ENCODE results near the gene ANKMY2. TPM values are rescaled to one million over a fixed set of nuclear protein-coding genes. Genes with fewer than 3 reads are reported as not detected.
A peak's percentile ranks its signal among the peaks of the same experiment; 100 is the strongest.

Gene ANKMY2
- total RNA-seq, 1 experiment from 2014 or later = 13.6 TPM

- Histone ChIP-seq H3K4me3 (ENCODE audit: insufficient read depth, low read depth, low read length) (no peak overlapping the region), H3K36me3 (replicated peaks; ENCODE audit: control insufficient read depth, insufficient read depth, low read length) (no peaks in the 10 kb centered on the region), H3K27me3 (ENCODE audit: control insufficient read depth, insufficient read depth, low read length) (peaks cover 4% of the 10 kb centered on the region)
- peak; percentile 21 for DNase-seq
Observed at GRCh38 chr7:16648551-16648950, 3.0 kb upstream of the ANKMY2 start.

- Histone ChIP-seq H3K27me3 (ENCODE audit: control insufficient read depth, insufficient read depth, low read length) (peaks cover 4% of the 10 kb centered on the region), H3K4me3 (ENCODE audit: insufficient read depth, low read depth, low read length) (no peak overlapping the region), H3K36me3 (replicated peaks; ENCODE audit: control insufficient read depth, insufficient read depth, low read length) (no peaks in the 10 kb centered on the region)
- no peak for DNase-seq
Observed at GRCh38 chr7:16647435-16647960, 1.9 kb upstream of the ANKMY2 start.

GRCh38 chr7:16646472-16647072, 1.0 kb upstream of the ANKMY2 start:
- DNase-seq = no peak
- Histone ChIP-seq H3K27me3 (ENCODE audit: control insufficient read depth, insufficient read depth, low read length) (peaks cover 4% of the 10 kb centered on the region), H3K36me3 (replicated peaks; ENCODE audit: control insufficient read depth, insufficient read depth, low read length) (no peaks in the 10 kb centered on the region), H3K4me3 (ENCODE audit: insufficient read depth, low read depth, low read length) (peak overlapping the region; percentile 86)

DNA sequence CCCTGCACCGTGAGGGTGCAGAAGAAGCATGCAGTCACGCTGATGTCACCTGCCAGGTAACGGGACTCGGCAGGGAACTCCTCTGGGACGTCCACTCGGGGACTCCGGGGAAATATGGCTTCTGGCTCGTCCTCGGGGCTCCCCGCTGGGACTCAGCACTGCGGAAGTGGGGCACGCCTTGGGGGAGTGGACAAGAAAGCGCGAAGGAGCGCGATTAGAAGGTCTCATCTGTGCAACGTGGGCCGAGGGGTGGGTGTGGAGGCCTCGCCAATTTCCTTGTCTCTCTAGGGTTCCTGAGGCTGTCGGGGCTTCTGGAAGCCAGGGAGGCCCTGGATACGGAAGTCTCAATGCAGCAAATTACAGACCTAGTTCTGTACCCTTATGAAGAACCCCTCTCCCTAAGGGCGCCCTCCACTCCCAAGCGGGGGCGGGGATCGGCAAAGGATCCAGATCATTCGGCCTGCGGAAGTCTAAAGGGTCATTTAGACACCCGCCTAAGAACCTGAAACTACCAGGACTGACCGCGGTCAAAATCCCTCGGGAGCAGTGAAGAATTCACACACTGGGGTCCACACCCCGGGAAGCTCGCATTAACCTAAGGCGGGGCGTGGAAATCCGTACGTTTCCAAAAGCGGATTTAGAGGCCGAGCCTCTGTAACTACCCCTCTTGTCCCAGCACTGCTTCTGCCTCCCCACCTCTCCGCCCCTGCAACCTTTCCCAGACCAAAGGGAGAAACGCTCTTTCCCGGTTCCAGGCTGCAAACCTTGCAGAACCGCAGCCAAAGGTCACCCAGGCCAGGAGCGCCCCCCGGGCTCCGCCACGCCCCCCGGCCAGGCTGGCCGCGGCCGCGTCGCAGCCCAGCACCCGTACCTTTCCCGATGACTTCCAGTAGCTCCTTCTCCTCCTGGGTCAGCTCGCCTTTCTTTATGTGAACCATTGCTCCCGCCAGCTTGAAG, 640 bp downstream of the ANKMY2 start:
- peaks cover 4% of the 10 kb centered on the region for H3K27me3 ChIP-seq (ENCODE audit: control insufficient read depth, insufficient read depth, low read length)
- H3K4me3 ChIP-seq (ENCODE audit: insufficient read depth, low read depth, low read length) = peak overlapping the region; percentile 86
- DNase-seq = peak; percentile 72
- no peaks in the 10 kb centered on the region for H3K36me3 ChIP-seq (replicated peaks; ENCODE audit: control insufficient read depth, insufficient read depth, low read length)

DNA sequence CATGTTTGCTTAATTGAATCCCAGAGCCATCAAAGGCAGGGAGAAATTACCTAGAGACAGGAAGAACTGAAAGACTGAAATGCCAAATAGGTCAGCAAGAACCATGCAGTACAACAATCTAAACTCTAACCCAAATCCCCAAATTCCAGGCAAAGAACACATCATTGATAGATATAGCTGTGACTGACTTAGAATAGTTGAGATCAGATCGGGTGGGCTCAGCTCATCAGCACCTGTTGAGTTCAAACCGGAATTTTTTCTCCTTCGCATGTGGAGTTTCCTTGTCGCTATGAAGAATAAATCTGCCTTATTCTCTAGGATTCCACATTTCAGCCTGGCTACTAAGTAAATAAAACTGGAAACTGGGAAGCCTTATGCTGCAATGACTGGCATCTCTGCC, 1.4 kb downstream of the ANKMY2 start:
- no peaks in the 10 kb centered on the region for H3K36me3 ChIP-seq (replicated peaks; ENCODE audit: control insufficient read depth, insufficient read depth, low read length)
- H3K4me3 ChIP-seq (ENCODE audit: insufficient read depth, low read depth, low read length) = peak overlapping the region; percentile 86; the same call in 1 of the 2 replicates
- no peak for DNase-seq
- peaks cover 4% of the 10 kb centered on the region for H3K27me3 ChIP-seq (ENCODE audit: control insufficient read depth, insufficient read depth, low read length)

DNA sequence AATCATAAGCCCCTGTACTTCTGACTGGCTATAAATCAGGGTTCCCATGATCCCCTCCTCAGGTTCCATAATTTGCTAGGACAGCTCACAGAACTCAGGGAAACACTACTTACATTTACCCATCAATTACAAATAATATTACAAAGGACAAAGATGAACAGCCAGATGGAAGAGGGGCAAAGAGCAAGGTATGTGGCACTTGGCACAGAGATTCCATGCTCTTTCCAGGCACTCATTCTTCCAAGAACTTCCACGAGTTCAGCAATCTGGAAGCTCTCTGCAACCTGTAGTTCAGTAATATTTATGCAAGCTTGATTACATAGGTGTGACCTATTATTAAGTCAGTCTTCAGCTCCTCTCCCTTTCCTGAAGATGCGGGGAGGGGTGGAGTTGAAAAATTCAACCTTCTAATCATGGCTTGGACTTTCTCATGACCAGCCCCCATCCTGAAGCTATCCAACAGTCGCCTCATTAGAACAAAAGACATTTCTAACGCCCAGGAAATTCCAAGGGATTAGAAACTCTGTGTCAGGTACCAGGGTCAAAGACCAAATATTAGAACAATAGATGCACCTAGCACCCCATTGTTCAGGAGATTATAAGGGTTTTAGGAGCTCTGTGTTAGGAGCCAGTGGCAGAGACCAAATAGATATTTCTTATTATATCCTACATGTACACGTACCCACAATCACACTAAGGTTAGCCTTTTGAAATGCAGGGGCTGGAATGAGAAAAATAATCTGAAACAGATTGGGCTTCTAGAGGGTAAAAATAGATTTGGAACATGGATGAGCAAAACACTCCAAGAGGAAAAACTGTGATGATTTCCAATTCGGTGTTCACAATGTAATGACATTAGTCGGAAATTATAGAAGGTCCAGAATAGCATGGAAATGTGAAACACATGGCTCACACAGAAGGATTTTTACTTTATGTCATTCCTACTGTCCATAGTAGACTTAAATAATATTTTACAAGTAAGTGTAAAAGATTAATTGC, 7.0 kb downstream of the ANKMY2 start:
- DNase-seq = no peak
- Histone ChIP-seq H3K27me3 (ENCODE audit: control insufficient read depth, insufficient read depth, low read length) (no peaks in the 10 kb centered on the region), H3K4me3 (ENCODE audit: insufficient read depth, low read depth, low read length) (no peak overlapping the region)

GRCh38 chr7:16637379-16637778, 8.2 kb downstream of the ANKMY2 start:
- Histone ChIP-seq H3K36me3 (replicated peaks; ENCODE audit: control insufficient read depth, insufficient read depth, low read length) (no peaks in the 10 kb centered on the region), H3K27me3 (ENCODE audit: control insufficient read depth, insufficient read depth, low read length) (no peaks in the 10 kb centered on the region), H3K4me3 (ENCODE audit: insufficient read depth, low read depth, low read length) (no peak overlapping the region)
- no peak for DNase-seq

More for the DNA sequence above, 7.0 kb downstream of the ANKMY2 start:
- H3K36me3 ChIP-seq (replicated peaks; ENCODE audit: control insufficient read depth, insufficient read depth, low read length) = no peaks in the 10 kb centered on the region

GRCh38 chr7:16636555-16637101, 8.9 kb downstream of the ANKMY2 start:
- H3K27me3 ChIP-seq (ENCODE audit: control insufficient read depth, insufficient read depth, low read length) = no peaks in the 10 kb centered on the region
- H3K4me3 ChIP-seq (ENCODE audit: insufficient read depth, low read depth, low read length) = no peak overlapping the region
- DNase-seq = no peak
- H3K36me3 ChIP-seq (replicated peaks; ENCODE audit: control insufficient read depth, insufficient read depth, low read length) = no peaks in the 10 kb centered on the region

- no peak overlapping the region for H3K4me3 ChIP-seq (ENCODE audit: insufficient read depth, low read depth, low read length)
- H3K27me3 ChIP-seq (ENCODE audit: control insufficient read depth, insufficient read depth, low read length) = no peaks in the 10 kb centered on the region
- no peaks in the 10 kb centered on the region for H3K36me3 ChIP-seq (replicated peaks; ENCODE audit: control insufficient read depth, insufficient read depth, low read length)
- no peak for DNase-seq
Observed at GRCh38 chr7:16634271-16634738, 11.2 kb downstream of the ANKMY2 start.

DNA sequence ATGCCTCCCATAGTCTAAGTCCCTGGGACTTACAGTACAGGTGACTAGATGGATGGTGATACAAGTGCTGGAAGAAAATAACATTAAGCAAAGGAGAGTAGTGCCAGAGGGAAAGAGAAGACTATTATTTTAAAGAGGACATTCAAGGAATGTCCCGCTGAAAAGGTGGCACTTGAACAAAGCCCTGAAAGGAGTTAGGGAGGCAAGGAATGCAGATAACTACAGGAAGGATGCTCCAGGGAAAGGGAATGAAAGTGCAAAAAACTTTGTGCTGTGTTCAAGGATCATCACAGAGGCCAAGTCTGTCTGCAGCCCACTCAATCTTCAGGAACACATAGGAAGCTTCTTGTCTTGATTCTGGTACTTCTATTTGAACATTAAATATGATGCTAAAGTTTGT, 14.9 kb downstream of the ANKMY2 start:
- DNase-seq = peak; percentile 14
- Histone ChIP-seq H3K4me3 (ENCODE audit: insufficient read depth, low read depth, low read length) (no peak overlapping the region), H3K27me3 (ENCODE audit: control insufficient read depth, insufficient read depth, low read length) (no peaks in the 10 kb centered on the region), H3K36me3 (replicated peaks; ENCODE audit: control insufficient read depth, insufficient read depth, low read length) (no peaks in the 10 kb centered on the region; the same call in 1 of the 2 replicates)

- no peak for DNase-seq
- Histone ChIP-seq H3K4me3 (ENCODE audit: insufficient read depth, low read depth, low read length) (no peak overlapping the region), H3K27me3 (ENCODE audit: control insufficient read depth, insufficient read depth, low read length) (no peaks in the 10 kb centered on the region), H3K36me3 (replicated peaks; ENCODE audit: control insufficient read depth, insufficient read depth, low read length) (no peaks in the 10 kb centered on the region; the same call in 1 of the 2 replicates)
Observed at GRCh38 chr7:16627236-16627635, 18.3 kb downstream of the ANKMY2 start.

GRCh38 chr7:16626388-16626787, 19.2 kb downstream of the ANKMY2 start:
- H3K27me3 ChIP-seq (ENCODE audit: control insufficient read depth, insufficient read depth, low read length) = no peaks in the 10 kb centered on the region
- no peaks in the 10 kb centered on the region; the same call in 1 of the 2 replicates for H3K36me3 ChIP-seq (replicated peaks; ENCODE audit: control insufficient read depth, insufficient read depth, low read length)
- no peak for DNase-seq
- no peak overlapping the region for H3K4me3 ChIP-seq (ENCODE audit: insufficient read depth, low read depth, low read length)

GRCh38 chr7:16619979-16620408, 25.6 kb downstream of the ANKMY2 start:
- no peaks in the 10 kb centered on the region for H3K27me3 ChIP-seq (ENCODE audit: control insufficient read depth, insufficient read depth, low read length)
- H3K4me3 ChIP-seq (ENCODE audit: insufficient read depth, low read depth, low read length) = no peak overlapping the region
- no peaks in the 10 kb centered on the region for H3K36me3 ChIP-seq (replicated peaks; ENCODE audit: control insufficient read depth, insufficient read depth, low read length)
- no peak for DNase-seq

Measured in H7 (cell line).